ENCODE results near the gene PDGFA. TPM values are rescaled to one million over a fixed set of nuclear protein-coding genes. Genes with fewer than 3 reads are reported as not detected.

The PDGFA gene
- total RNA-seq, 1 experiment from 2014 or later = 18.4 TPM

DNA sequence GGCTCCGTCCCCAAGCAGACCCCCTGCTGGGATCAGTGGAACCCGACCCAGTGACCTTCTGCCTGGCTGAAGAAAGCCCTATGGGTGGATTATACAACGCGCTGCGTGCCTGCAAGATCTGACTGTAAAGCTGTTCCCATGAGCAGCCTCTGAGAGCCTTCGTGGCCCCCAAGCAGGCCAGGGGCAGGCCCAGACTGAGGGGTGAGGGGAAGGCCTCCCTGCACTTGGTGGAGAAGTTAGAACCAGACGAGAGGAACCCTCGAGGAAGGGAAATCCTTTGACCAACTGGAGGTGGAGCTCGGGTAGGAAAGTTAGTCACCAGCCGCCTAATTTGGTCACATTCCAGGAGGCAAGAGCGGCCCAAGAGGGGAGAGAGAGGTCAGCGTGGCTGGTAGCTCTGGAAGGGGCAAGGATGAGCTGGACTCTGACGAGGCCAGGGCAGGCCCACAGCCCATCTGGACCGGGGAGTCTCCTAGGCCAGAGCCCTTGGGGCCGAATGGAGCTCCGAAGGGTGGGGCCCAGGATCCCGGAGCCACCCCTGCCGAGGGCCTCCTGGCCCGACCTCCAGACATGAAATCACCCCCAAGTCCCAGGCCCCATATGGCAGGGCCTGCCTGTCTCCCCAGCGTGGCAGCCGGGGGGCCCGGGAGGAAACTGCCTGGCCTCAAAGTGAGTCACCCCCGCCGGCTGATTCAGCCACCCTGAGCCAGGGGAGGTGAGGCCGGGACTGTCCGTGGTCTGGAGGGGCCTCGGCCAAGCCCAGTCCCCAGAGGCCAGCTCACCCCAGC is 23.3 kb upstream of the PDGFA start:
- POLR2A ChIA-PET (ENCODE audit: unreplicated experiment) = interaction anchor here (0.6 to 0.8 kb wide), 2 partner anchors 98 to 433 kb away, joined by 3 to 11 read pairs; partner anchors contain the start of gene COX19
- Histone ChIP-seq H3K79me2 (ENCODE audit: low read length) (no peaks in the 10 kb centered on the region), H3K36me3 (ENCODE audit: low read depth, low read length) (no peaks in the 10 kb centered on the region), H4K20me1 (ENCODE audit: low read length) (no peaks in the 10 kb centered on the region), H3K27ac (ENCODE audit: low read length) (peak overlapping the region; percentile 88), H3K9me3 (ENCODE audit: low read length) (no peaks in the 10 kb centered on the region), H3K9me2 (replicated peaks; ENCODE audit: low read length) (no peaks in the 10 kb centered on the region), H3K27me3 (ENCODE audit: low read length) (no peaks in the 10 kb centered on the region), H2AFZ (ENCODE audit: low read length) (peak overlapping the region; percentile 66), H3K4me3 (ENCODE audit: low read length) (no peak overlapping the region), H3F3A (ENCODE audit: low read length, unreplicated experiment) (no peaks in the 10 kb centered on the region), H3K9ac (ENCODE audit: low read length) (peak overlapping the region; percentile 52), H3K4me2 (ENCODE audit: low read length) (peak overlapping the region; percentile 67), H3K4me1 (ENCODE audit: insufficient read depth, low read length) (peaks cover 54% of the 10 kb centered on the region)
- no peak for TF ChIP-seq EZH2phosphoT487 (IDR thresholded peaks at IDR 0.05; ENCODE audit: borderline replicate concordance, low read length)
- TF ChIP-seq, protein P1, sequence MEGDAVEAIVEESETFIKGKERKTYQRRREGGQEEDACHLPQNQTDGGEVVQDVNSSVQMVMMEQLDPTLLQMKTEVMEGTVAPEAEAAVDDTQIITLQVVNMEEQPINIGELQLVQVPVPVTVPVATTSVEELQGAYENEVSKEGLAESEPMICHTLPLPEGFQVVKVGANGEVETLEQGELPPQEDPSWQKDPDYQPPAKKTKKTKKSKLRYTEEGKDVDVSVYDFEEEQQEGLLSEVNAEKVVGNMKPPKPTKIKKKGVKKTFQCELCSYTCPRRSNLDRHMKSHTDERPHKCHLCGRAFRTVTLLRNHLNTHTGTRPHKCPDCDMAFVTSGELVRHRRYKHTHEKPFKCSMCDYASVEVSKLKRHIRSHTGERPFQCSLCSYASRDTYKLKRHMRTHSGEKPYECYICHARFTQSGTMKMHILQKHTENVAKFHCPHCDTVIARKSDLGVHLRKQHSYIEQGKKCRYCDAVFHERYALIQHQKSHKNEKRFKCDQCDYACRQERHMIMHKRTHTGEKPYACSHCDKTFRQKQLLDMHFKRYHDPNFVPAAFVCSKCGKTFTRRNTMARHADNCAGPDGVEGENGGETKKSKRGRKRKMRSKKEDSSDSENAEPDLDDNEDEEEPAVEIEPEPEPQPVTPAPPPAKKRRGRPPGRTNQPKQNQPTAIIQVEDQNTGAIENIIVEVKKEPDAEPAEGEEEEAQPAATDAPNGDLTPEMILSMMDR (conservative IDR thresholded peaks at IDR 0.05; ENCODE audit: low read depth, low read length) = no peak
- TF ChIP-seq EZH2 (IDR thresholded peaks at IDR 0.05; ENCODE audit: low read length, unreplicated experiment) = no peak
- BruUV-seq (replicated peaks) = TSS peak; percentile 26
- peak; percentile 81 for DNase-seq
- intact Hi-C loops (cut with micrococcal nuclease) = no loop called here
- ATAC-seq = peak; percentile 49
- CTCF ChIA-PET = no interaction called here

DNA sequence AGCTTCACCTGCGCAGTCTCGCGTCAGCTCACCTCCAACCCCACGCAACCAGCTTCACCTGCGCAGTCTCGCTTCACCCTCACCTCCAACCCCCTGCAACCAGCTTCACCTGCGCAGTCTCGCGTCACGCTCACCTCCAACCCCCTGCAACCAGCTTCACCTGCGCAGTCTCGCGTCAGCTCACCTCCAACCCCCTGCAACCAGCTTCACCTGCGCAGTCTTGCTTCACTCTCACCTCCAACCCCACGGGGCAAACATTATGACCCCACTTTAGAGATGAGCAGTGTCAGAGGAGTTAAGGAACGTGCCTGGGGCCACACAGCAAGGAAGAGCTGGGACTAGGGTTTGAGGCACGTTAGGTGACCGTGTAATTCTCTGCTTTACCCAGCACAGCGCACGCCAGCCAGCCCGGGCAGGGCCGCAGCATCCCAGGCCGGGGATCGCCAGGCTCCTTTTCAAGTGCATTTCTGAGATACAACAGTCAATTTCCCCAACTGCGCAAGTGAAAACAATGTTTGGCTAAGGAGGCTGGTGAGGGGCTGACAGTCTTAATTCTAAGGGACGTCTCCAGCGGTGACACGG is 22.6 kb upstream of the PDGFA start:
- CTCF ChIA-PET = no interaction called here
- Histone ChIP-seq H3K36me3 (ENCODE audit: low read depth, low read length) (no peaks in the 10 kb centered on the region), H3K27me3 (ENCODE audit: low read length) (no peaks in the 10 kb centered on the region), H4K20me1 (ENCODE audit: low read length) (no peaks in the 10 kb centered on the region), H3K27ac (ENCODE audit: low read length) (peak overlapping the region; percentile 88), H3K4me3 (ENCODE audit: low read length) (no peak overlapping the region), H3K79me2 (ENCODE audit: low read length) (no peaks in the 10 kb centered on the region), H3F3A (ENCODE audit: low read length, unreplicated experiment) (no peaks in the 10 kb centered on the region), H3K4me1 (ENCODE audit: insufficient read depth, low read length) (peaks cover 58% of the 10 kb centered on the region), H3K9ac (ENCODE audit: low read length) (peak overlapping the region; percentile 52), H2AFZ (ENCODE audit: low read length) (no peak overlapping the region; the same call in 1 of the 2 replicates), H3K9me2 (replicated peaks; ENCODE audit: low read length) (no peaks in the 10 kb centered on the region), H3K4me2 (ENCODE audit: low read length) (peak overlapping the region; percentile 67), H3K9me3 (ENCODE audit: low read length) (no peaks in the 10 kb centered on the region)
- ATAC-seq = no peak
- TF ChIP-seq, protein P1 (conservative IDR thresholded peaks at IDR 0.05; ENCODE audit: low read depth, low read length) = no peak
- TF ChIP-seq EZH2phosphoT487 (IDR thresholded peaks at IDR 0.05; ENCODE audit: borderline replicate concordance, low read length) = no peak
- intact Hi-C loops (cut with micrococcal nuclease) = no loop called here
- no peak for DNase-seq
- POLR2A ChIA-PET (ENCODE audit: unreplicated experiment) = no interaction called here
- no TSS peak for BruUV-seq (replicated peaks)

DNA sequence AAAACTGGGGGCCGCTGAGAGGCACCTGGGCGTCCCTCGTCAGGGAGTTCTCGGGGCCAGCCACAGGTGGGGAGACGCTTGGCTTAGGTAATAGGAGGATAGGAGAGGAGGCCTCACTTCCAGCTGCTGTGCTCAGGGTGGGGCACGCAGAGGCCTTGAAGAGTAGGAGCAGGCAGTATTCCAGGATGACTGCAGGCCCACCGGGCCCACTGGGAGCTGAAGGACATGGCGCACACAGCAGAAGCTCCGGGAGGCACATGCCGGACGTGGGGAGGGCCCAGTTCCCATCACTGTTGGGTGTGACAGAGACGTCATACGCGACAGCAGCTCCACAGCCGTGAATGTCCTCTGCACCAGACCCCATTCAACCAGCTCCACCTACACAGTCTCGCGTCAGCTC is 22.0 kb upstream of the PDGFA start:
- no peaks in the 10 kb centered on the region for H3K79me2 ChIP-seq (ENCODE audit: low read length)
- no peak overlapping the region for H2AFZ ChIP-seq (ENCODE audit: low read length)
- H3K9ac ChIP-seq (ENCODE audit: low read length) = no peak overlapping the region
- TF ChIP-seq EZH2 (IDR thresholded peaks at IDR 0.05; ENCODE audit: low read length, unreplicated experiment) (no peak), EZH2phosphoT487 (IDR thresholded peaks at IDR 0.05; ENCODE audit: borderline replicate concordance, low read length) (no peak)
- TF ChIP-seq, protein P1 (conservative IDR thresholded peaks at IDR 0.05; ENCODE audit: low read depth, low read length) = no peak
- ATAC-seq (no peak), DNase-seq (no peak)
- H3K4me3 ChIP-seq (ENCODE audit: low read length) = no peak overlapping the region
- H3K4me1 ChIP-seq (ENCODE audit: insufficient read depth, low read length) = peaks cover 58% of the 10 kb centered on the region
- H3K9me3 ChIP-seq (ENCODE audit: low read length) = no peaks in the 10 kb centered on the region
- no peak overlapping the region for H3K4me2 ChIP-seq (ENCODE audit: low read length)
- no peak overlapping the region for H3K27ac ChIP-seq (ENCODE audit: low read length)
- POLR2A ChIA-PET (ENCODE audit: unreplicated experiment) = no interaction called here
- CTCF ChIA-PET = no interaction called here
- no peaks in the 10 kb centered on the region for H3K27me3 ChIP-seq (ENCODE audit: low read length)
- H3F3A ChIP-seq (ENCODE audit: low read length, unreplicated experiment) = no peaks in the 10 kb centered on the region
- no peaks in the 10 kb centered on the region for H3K36me3 ChIP-seq (ENCODE audit: low read depth, low read length)
- H3K9me2 ChIP-seq (replicated peaks; ENCODE audit: low read length) = no peaks in the 10 kb centered on the region
- no peaks in the 10 kb centered on the region for H4K20me1 ChIP-seq (ENCODE audit: low read length)
- BruUV-seq (replicated peaks) = no TSS peak
- intact Hi-C loops (cut with micrococcal nuclease) = no loop called here

Measured in PC-3 (cell line).